Heart right ventricle (tissue), 16 donors: ENCODE data around the gene ROBO4. TPM values are rescaled to one million over a fixed set of nuclear protein-coding genes. Genes with fewer than 3 reads are reported as not detected.

Experiments
- ATAC-seq, 8 donors: fragments of 200-7000 bp; cut with Tn5 transposase; one replicate each; pipeline ENCODE4 v1.9.1; 2020; ENCODE audit warnings: mild to moderate bottlenecking in 8 of 8, moderate library complexity in 8 of 8, moderate number of reproducible peaks in 1 of 8
- DNase-seq, 2 donors: peaks; one replicate each; pipeline ENCODE4 v3.0.0-alpha.2; 2020
- H3K27ac ChIP-seq, 10 donors: fragments of 200-600 bp; sonication (generic) in 2 of 10; one replicate each; pipeline versions ENCODE4 v1.5.0 to v1.8.0; 2020 to 2022; ENCODE audit warnings: mild to moderate bottlenecking in 3 of 10
- H3K27me3 ChIP-seq, 7 donors: fragments of 200-600 bp; one replicate each; pipeline ENCODE4 v1.8.0; 2021 to 2022; ENCODE audit warnings: mild to moderate bottlenecking in 2 of 7
- H3K36me3 ChIP-seq, 9 donors: fragments of 200-600 bp; sonication (generic) in 1 of 9; one replicate each; pipeline versions ENCODE4 v1.5.0 to v1.8.0; 2020 to 2022; ENCODE audit warnings: mild to moderate bottlenecking in 2 of 9
- H3K4me1 ChIP-seq, 9 donors: fragments of 200-600 bp; sonication (generic) in 1 of 9; one replicate each; pipeline versions ENCODE4 v1.5.0 to v1.8.0; 2020 to 2022; ENCODE audit warnings: mild to moderate bottlenecking in 4 of 9
- H3K4me3 ChIP-seq, 10 donors: fragments of 200-600 bp; sonication (generic) in 2 of 10; one replicate each; pipeline versions ENCODE4 v1.5.0 to v1.8.0; 2020 to 2022; ENCODE audit warnings: mild to moderate bottlenecking in 7 of 10, moderate library complexity in 2 of 10
- H3K9me3 ChIP-seq, 11 donors: fragments of 200-600 bp in 10 of 11; sonication (generic) in 2 of 11; one replicate each; pipeline versions ENCODE4 v1.5.0 to v1.8.0; 2013 to 2022; ENCODE audit warnings: mild to moderate bottlenecking in 2 of 11, control low read depth in 1 of 11, moderate library complexity in 1 of 11
- CTCF ChIP-seq, 9 donors: fragments of 200-600 bp; sonication (generic) in 2 of 9; IDR thresholded peaks; one replicate each; pipeline versions ENCODE4 v1.5.0 to v1.8.0; 2021 to 2022; ENCODE audit warnings: antibody characterized with exemption in 9 of 9, mild to moderate bottlenecking in 5 of 9, moderate library complexity in 1 of 9
- WGBS, 2 donors: extraction: QIAGEN DNeasy Blood & Tissue Kit; methylation state at CpG; one replicate each; pipeline ENCODE4 v1.1.7; 2013; ENCODE audit warnings: inconsistent platforms in 1 of 2; 5-methylcytosine and 5-hydroxymethylcytosine counted together
- intact Hi-C, 10 donors: fragments of 100-400 bp; cut with DNase I; formaldehyde crosslinking; loops; one replicate each; pipeline versions ENCODE4 v1.11.1 to v1.14.2; 2022
- polyA plus RNA-seq, 2 donors: library from polyadenylated mRNA; stranded (reverse); fragments of 200-250 nt; gene quantifications; one replicate each; pipeline ENCODE4 v1.2.3, GENCODE V29; 2013
- total RNA-seq, 10 donors: library from RNA; stranded (reverse); fragmentation: NEBNext Ultra II Directional in 3 of 10; extraction: Animal tissue kit (Norgen Biotek cat#: 25700) in 3 of 10; gene quantifications; one replicate each; pipeline versions ENCODE4 v1.2.1 to v1.2.4, GENCODE V29; 2021 to 2023
- donor health status: Arrhythmogenic right ventricular cardiomyopathy.
- donor health status: ischemic (EF 13 %, LVEDD 7.1; RV severe dilation, severe dysfunction).
- donor health status: healthy with polysubstance abuse.
- donor health status: DM: no; HTN: yes; CAD: no.
- donor health status: DM: no; HTN: no; CAD: no.
- donor health status: ischemic (EF 25% LVEDD 6.9; RV normal size, moderate dysfunction).
- donor health status: ischemic (EF 25% LVEDD 5.7; RV mildly dilated, moderate dysfunction).
- donor health status: healthy.
- donor health status: DM: yes; HTN: yes; CAD: no.
- donor health status: Ischemic cardiomyopathy.
- donor health status: ischemic (EF 35%, LVEDD 5.7; RV mildly dilated, moderate dysfunction).
- donor health status: nonischemic (EF 11% LVEDD 7.7; RV severe dilation, severe dysfunction).
- donor health status: DM: yes; HTN: yes; CAD: no.
- donor health status: PGD.
- donor health status: ischemic (EF 29% LVEDD 5.4; RV normal size, mild dysfunction).
- donor health status: nonischemic (EF 23%, LVEDD 6.1; RV moderate dilation, normal function).

Gene ROBO4
- total and polyA plus RNA-seq, 12 donors, result 14.2 to 42.6 (median 22.0) TPM

GRCh38 chr11:124894606-124895430 is 2.8 kb downstream of the ROBO4 start:
- peak overlapping the region; percentile 7 to 95 (median 88) for H3K27ac ChIP-seq
- peaks cover 0 to 53% (median 0%) of the 10 kb centered on the region in 9 donors for H3K36me3 ChIP-seq
- TF ChIP-seq CTCF (IDR thresholded peaks at IDR 0.05), result no peak
- H3K4me3 ChIP-seq, result peak overlapping the region in 9 of 10 donors; percentile 44 to 65 (median 55)
- peaks cover 17 to 92% (median 60%) of the 10 kb centered on the region in 9 donors for H3K4me1 ChIP-seq
- ATAC-seq, result no peak
- WGBS, 2 donors, result 62 to 69% methylated on average over 4 of the region's 4 CpGs
- H3K27me3 ChIP-seq, result no peaks in the 10 kb centered on the region
- intact Hi-C loops, result no loop called here
- H3K9me3 ChIP-seq, result no peaks in the 10 kb centered on the region
- no peak for DNase-seq

DNA sequence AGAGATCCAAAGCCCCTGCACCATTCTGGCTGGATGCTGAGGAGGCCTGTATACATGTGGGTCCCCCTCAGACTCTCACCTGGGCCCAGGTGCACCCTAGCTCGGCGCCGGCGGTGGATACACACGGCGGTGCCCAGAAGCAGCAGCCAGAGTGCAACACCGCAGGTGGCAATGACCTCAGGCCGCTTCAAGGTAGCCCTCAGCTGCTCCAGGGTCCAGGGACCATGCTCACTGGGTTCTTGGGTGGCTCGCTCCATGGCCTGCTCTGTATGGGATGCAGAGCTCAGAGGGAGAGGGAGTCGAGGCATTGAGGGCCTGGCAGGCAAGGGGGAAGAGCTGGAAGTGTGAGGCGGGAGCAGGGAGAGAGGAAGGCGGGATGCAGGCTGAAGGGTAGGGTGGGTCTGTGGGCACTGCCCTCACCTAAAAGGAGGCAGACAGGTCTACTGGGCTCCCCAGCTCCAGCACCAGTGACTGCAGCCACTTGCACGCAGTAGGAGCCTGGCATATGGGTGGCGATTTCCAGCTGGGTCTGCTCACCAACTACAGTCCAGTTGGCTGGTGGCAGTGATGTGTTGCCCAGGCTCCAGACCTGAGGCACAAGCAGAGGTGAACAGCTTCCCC is 3.8 kb downstream of the ROBO4 start:
- DNase-seq (no peak), ATAC-seq (no peak)
- no peaks in the 10 kb centered on the region for H3K9me3 ChIP-seq
- no peaks in the 10 kb centered on the region for H3K27me3 ChIP-seq
- 86 to 87% methylated on average over 14 of the region's 14 CpGs for WGBS, 2 donors
- peak overlapping the region in 4 of 10 donors; percentile 51 to 65 (median 56) for H3K4me3 ChIP-seq
- H3K36me3 ChIP-seq, result peaks cover 0 to 61% (median 0%) of the 10 kb centered on the region in 9 donors
- no peak for TF ChIP-seq CTCF (IDR thresholded peaks at IDR 0.05)
- H3K27ac ChIP-seq, result peak overlapping the region in 6 of 10 donors; percentile 7 to 95 (median 85)
- peaks cover 14 to 92% (median 60%) of the 10 kb centered on the region in 9 donors for H3K4me1 ChIP-seq
- intact Hi-C loops, result no loop called here

DNA sequence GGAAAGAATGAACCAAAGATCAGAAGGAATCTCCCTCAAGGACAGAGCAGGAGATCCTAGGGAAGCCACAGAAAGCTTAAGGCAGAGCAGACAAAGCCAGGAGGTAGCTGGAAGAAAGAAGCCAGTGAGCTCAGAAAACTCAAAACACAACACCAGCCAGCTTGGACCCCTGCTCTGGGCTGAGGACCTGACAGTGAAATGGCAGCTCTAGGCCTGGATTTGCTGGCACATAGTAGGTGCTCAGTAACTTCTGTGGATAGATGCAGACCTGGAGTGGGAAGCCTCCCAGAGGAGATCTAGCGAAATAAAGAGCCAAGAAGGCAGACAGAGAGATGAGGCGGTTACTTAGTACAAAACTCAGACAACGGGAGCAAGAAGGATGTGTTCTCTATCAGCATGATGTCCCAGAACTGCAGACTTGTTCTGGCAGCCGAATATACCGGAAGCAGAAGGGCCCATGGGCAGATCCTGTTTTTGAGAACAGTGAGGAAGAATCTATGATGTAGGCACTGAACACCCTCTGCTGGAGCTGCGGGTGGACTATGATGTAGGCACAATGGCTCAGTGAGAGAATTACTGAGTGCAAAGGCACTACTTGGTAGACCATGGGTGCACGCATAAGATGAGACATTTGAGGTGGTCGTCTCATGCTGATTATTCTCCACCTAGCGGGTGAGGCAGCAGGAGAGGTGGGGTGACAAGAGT is 4.8 kb downstream of the ROBO4 start:
- Histone ChIP-seq H3K4me1 (peaks cover 5 to 92% (median 53%) of the 10 kb centered on the region in 9 donors), H3K27ac (peak overlapping the region in 7 of 10 donors; percentile 1 to 95 (median 40)), H3K27me3 (no peaks in the 10 kb centered on the region), H3K4me3 (no peak overlapping the region), H3K36me3 (peaks cover 0 to 71% (median 0%) of the 10 kb centered on the region in 9 donors), H3K9me3 (no peaks in the 10 kb centered on the region)
- intact Hi-C loops, result no loop called here
- TF ChIP-seq CTCF (IDR thresholded peaks at IDR 0.05), result peak in 1 of 9 donors; percentile 9
- ATAC-seq (peak in 1 of 8 donors; percentile 6), DNase-seq (no peak)
- 65 to 69% methylated on average over 9 of the region's 9 CpGs for WGBS, 2 donors

DNA sequence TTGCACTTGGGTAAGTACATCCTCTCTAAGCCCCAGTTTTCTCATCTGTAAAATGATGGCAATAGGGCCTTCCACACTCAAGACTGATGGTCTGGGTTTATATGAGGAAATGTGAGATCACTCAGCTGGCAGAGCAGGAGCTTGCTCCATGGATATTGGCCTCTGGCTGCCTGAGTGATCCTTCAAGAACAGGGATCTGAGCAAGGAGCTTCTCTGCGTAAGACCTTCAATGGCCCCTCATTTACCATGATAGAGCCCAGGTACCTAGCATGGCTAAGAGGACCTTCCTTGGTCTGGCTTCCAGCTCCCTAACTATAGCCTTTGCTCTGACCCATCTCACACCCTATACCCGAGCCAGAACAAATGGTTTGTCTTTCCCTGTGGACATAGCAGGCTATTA is 5.5 kb downstream of the ROBO4 start:
- H3K4me1 ChIP-seq, result peaks cover 5 to 86% (median 46%) of the 10 kb centered on the region in 9 donors
- H3K36me3 ChIP-seq, result peaks cover 0 to 78% (median 0%) of the 10 kb centered on the region in 9 donors
- no peak overlapping the region for H3K4me3 ChIP-seq
- no peak for TF ChIP-seq CTCF (IDR thresholded peaks at IDR 0.05)
- no peaks in the 10 kb centered on the region for H3K9me3 ChIP-seq
- H3K27me3 ChIP-seq, result no peaks in the 10 kb centered on the region
- intact Hi-C loops, result no loop called here
- peak overlapping the region in 6 of 10 donors; percentile 1 to 95 (median 48) for H3K27ac ChIP-seq
- WGBS, 2 donors, result 74 to 78% methylated on average over 2 of the region's 2 CpGs
- DNase-seq (no peak), ATAC-seq (no peak)
